ENCODE measurements around the gene UNK. TPM values are rescaled to one million over a fixed set of nuclear protein-coding genes. Genes with fewer than 3 reads are reported as not detected.

Gene UNK
- total RNA-seq, 1 donor from 2014 or later = 16.7 TPM

DNA sequence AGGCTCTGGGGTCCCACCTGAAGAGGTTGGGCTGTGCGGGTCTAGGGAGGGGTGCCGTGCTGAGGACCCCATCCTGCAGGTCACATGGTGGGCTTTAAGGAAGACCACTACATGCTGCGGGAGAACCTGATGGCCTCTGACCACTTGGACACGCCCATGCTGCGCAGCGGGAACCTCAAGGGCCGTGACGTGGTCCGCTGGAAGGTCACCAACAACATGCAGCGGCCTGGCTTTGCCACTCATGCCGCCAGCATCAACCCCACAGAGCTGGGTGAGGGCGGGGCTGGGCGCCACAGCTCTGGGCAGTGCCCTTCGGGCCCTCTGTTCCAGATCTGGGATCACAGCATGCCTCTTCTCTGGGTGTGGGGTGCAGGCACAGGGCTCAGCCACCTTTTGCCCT, 44.8 kb upstream of the UNK start:
- peaks cover 11% of the 10 kb centered on the region for H3K27me3 Mint-ChIP-seq (ENCODE audit: low read depth, unreplicated experiment)
- H3K36me3 Mint-ChIP-seq (ENCODE audit: low read depth, unreplicated experiment) = no peaks in the 10 kb centered on the region
- Histone ChIP-seq H3K4me1 (ENCODE audit: insufficient read depth, low read length) (no peaks in the 10 kb centered on the region), H3K36me3 (ENCODE audit: insufficient read depth, low read length) (no peaks in the 10 kb centered on the region), H4K20me1 (ENCODE audit: insufficient read depth, low read length) (no peaks in the 10 kb centered on the region), H3K4me2 (ENCODE audit: low read length) (no peak overlapping the region), H3K79me2 (ENCODE audit: insufficient read depth, low read length) (no peaks in the 10 kb centered on the region), H3K27me3 (ENCODE audit: insufficient read depth, low read length) (no peaks in the 10 kb centered on the region), H3K27ac (ENCODE audit: low read depth, low read length) (no peak overlapping the region), H3K4me3 (ENCODE audit: insufficient read depth, low read depth, low read length) (no peak overlapping the region), H3K9ac (ENCODE audit: low read length) (no peak overlapping the region), H3K9me3 (ENCODE audit: insufficient read depth, low read depth, low read length) (no peaks in the 10 kb centered on the region), H2AFZ (ENCODE audit: low read depth, low read length) (no peak overlapping the region)
- no peak overlapping the region for H3K4me3 Mint-ChIP-seq (ENCODE audit: unreplicated experiment)
- TF ChIP-seq, protein P1, sequence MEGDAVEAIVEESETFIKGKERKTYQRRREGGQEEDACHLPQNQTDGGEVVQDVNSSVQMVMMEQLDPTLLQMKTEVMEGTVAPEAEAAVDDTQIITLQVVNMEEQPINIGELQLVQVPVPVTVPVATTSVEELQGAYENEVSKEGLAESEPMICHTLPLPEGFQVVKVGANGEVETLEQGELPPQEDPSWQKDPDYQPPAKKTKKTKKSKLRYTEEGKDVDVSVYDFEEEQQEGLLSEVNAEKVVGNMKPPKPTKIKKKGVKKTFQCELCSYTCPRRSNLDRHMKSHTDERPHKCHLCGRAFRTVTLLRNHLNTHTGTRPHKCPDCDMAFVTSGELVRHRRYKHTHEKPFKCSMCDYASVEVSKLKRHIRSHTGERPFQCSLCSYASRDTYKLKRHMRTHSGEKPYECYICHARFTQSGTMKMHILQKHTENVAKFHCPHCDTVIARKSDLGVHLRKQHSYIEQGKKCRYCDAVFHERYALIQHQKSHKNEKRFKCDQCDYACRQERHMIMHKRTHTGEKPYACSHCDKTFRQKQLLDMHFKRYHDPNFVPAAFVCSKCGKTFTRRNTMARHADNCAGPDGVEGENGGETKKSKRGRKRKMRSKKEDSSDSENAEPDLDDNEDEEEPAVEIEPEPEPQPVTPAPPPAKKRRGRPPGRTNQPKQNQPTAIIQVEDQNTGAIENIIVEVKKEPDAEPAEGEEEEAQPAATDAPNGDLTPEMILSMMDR (IDR thresholded peaks at IDR 0.05; ENCODE audit: insufficient read depth, low read depth, low read length) = no peak
- no peak for TF ChIP-seq EZH2 (IDR thresholded peaks at IDR 0.05; ENCODE audit: insufficient read depth, low read length)
- H3K9me3 Mint-ChIP-seq (ENCODE audit: unreplicated experiment) = no peaks in the 10 kb centered on the region
- DNase-seq (ENCODE audit: low read depth) = no peak
- no peak overlapping the region for H3K27ac Mint-ChIP-seq (ENCODE audit: unreplicated experiment)
- H3K4me1 Mint-ChIP-seq (ENCODE audit: low read depth, unreplicated experiment) = peaks cover 7% of the 10 kb centered on the region
- no peak for FAIRE-seq

DNA sequence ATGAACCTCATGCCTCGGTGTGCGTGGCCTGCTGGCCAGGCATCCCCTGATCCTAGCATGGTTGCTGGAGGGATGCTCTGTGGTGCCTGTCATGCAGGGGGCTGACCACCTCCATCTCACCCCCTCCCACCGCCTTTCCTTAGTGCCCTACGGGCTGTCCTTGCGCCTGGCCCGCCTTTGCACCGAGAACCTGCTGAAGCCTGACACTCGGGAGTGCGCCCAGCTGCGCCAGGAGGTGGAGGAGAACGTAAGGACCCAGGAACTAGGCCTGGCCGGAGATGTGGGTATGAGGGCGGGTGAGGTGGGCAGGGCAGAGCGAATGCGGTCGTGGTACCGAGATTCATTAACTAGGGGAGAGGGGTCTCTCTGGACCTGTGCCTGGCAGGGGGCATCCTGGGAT, 44.4 kb upstream of the UNK start:
- TF ChIP-seq EZH2 (IDR thresholded peaks at IDR 0.05; ENCODE audit: insufficient read depth, low read length) = no peak
- TF ChIP-seq, protein P1 (IDR thresholded peaks at IDR 0.05; ENCODE audit: insufficient read depth, low read depth, low read length) = no peak
- Histone ChIP-seq H3K4me3 (ENCODE audit: insufficient read depth, low read depth, low read length) (no peak overlapping the region), H3K4me2 (ENCODE audit: low read length) (no peak overlapping the region), H3K9ac (ENCODE audit: low read length) (no peak overlapping the region), H3K4me1 (ENCODE audit: insufficient read depth, low read length) (no peaks in the 10 kb centered on the region), H2AFZ (ENCODE audit: low read depth, low read length) (no peak overlapping the region), H3K79me2 (ENCODE audit: insufficient read depth, low read length) (no peaks in the 10 kb centered on the region), H3K36me3 (ENCODE audit: insufficient read depth, low read length) (no peaks in the 10 kb centered on the region), H3K27ac (ENCODE audit: low read depth, low read length) (no peak overlapping the region), H4K20me1 (ENCODE audit: insufficient read depth, low read length) (no peaks in the 10 kb centered on the region), H3K27me3 (ENCODE audit: insufficient read depth, low read length) (no peaks in the 10 kb centered on the region), H3K9me3 (ENCODE audit: insufficient read depth, low read depth, low read length) (no peaks in the 10 kb centered on the region)
- Mint-ChIP-seq H3K27me3 (ENCODE audit: low read depth, unreplicated experiment) (peaks cover 11% of the 10 kb centered on the region), H3K27ac (ENCODE audit: unreplicated experiment) (no peak overlapping the region), H3K9me3 (ENCODE audit: unreplicated experiment) (no peaks in the 10 kb centered on the region), H3K36me3 (ENCODE audit: low read depth, unreplicated experiment) (no peaks in the 10 kb centered on the region), H3K4me3 (ENCODE audit: unreplicated experiment) (no peak overlapping the region), H3K4me1 (ENCODE audit: low read depth, unreplicated experiment) (peaks cover 7% of the 10 kb centered on the region)
- FAIRE-seq (no peak), DNase-seq (ENCODE audit: low read depth) (no peak)

DNA sequence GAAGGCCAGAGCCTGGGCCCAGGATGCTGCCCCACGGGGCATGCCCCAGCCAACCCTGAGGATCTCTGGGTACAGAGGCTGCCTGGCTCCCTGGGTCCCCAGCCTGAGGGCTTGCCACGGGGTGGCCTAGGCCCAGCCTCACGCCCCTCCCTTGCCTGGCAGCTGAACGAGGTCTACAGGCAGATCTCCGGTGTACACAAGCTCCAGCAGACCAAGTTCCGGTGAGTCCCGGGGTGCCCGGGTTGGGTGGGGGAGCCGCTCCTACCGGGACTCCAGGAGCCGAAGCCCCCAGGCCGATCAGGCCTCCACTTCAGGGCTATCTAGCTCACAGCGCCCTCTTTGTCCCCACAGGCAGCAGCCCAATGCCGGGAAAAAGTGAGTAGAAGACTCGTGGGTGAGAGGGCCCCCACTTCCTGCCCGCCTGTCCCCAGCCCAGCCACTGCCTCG, 44.0 kb upstream of the UNK start:
- Mint-ChIP-seq H3K27ac (ENCODE audit: unreplicated experiment) (no peak overlapping the region), H3K4me3 (ENCODE audit: unreplicated experiment) (no peak overlapping the region), H3K36me3 (ENCODE audit: low read depth, unreplicated experiment) (no peaks in the 10 kb centered on the region), H3K27me3 (ENCODE audit: low read depth, unreplicated experiment) (peaks cover 9% of the 10 kb centered on the region), H3K9me3 (ENCODE audit: unreplicated experiment) (no peaks in the 10 kb centered on the region), H3K4me1 (ENCODE audit: low read depth, unreplicated experiment) (peaks cover 7% of the 10 kb centered on the region)
- Histone ChIP-seq H3K9me3 (ENCODE audit: insufficient read depth, low read depth, low read length) (no peaks in the 10 kb centered on the region), H3K4me1 (ENCODE audit: insufficient read depth, low read length) (no peaks in the 10 kb centered on the region), H3K27ac (ENCODE audit: low read depth, low read length) (no peak overlapping the region), H3K4me2 (ENCODE audit: low read length) (no peak overlapping the region), H3K36me3 (ENCODE audit: insufficient read depth, low read length) (no peaks in the 10 kb centered on the region), H4K20me1 (ENCODE audit: insufficient read depth, low read length) (no peaks in the 10 kb centered on the region), H3K4me3 (ENCODE audit: insufficient read depth, low read depth, low read length) (no peak overlapping the region), H2AFZ (ENCODE audit: low read depth, low read length) (no peak overlapping the region), H3K27me3 (ENCODE audit: insufficient read depth, low read length) (no peaks in the 10 kb centered on the region), H3K9ac (ENCODE audit: low read length) (no peak overlapping the region), H3K79me2 (ENCODE audit: insufficient read depth, low read length) (no peaks in the 10 kb centered on the region)
- TF ChIP-seq, protein P1 (IDR thresholded peaks at IDR 0.05; ENCODE audit: insufficient read depth, low read depth, low read length) = no peak
- TF ChIP-seq EZH2 (IDR thresholded peaks at IDR 0.05; ENCODE audit: insufficient read depth, low read length) = no peak
- no peak for DNase-seq (ENCODE audit: low read depth)
- no peak for FAIRE-seq

All from astrocyte (in vitro differentiated cells and primary cell).